Epithelial cell of esophagus (primary cell): ENCODE data around the gene DSCAM.

ENCODE experiments used
- DNase-seq: peaks from one replicate; pipeline ENCODE4 v3.0.0; 2010; ENCODE audit warnings: low read depth
- H3K4me3 ChIP-seq: 2 replicates; pipeline ENCODE4 v1.5.1; 2011; ENCODE audit warnings: mild to moderate bottlenecking, low read length, control low read depth
- CTCF ChIP-seq: IDR thresholded peaks from 2 replicates; pipeline ENCODE4 v1.5.1; 2011; ENCODE audit warnings: low read depth, mild to moderate bottlenecking, low read length, control low read depth, inconsistent platforms; ENCODE audit not compliant: insufficient read depth; ENCODE audit errors: missing control alignments

The DSCAM gene

DNA sequence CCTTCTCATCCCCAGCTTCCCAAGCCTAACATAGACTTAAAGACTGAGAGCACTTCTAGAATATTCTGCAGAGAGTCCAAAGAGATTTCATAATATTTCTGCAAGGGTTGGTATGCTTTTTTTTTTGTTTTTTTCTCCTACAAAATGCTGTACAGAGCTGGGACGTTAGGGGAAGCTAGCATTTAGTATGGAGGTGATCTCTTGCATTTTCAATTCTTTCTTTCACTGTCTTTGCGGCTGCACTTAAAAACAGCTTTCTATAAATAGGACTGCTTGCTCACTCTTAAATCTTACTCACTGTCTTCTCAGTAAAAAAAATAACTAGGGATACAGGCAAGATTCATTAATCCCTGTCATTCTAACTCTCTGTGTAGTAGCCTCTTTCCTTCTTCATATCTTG, 7.4 kb downstream of the DSCAM start:
- no peak for DNase-seq
- no peak for TF ChIP-seq CTCF
- no peak overlapping the region for H3K4me3 ChIP-seq

DNA sequence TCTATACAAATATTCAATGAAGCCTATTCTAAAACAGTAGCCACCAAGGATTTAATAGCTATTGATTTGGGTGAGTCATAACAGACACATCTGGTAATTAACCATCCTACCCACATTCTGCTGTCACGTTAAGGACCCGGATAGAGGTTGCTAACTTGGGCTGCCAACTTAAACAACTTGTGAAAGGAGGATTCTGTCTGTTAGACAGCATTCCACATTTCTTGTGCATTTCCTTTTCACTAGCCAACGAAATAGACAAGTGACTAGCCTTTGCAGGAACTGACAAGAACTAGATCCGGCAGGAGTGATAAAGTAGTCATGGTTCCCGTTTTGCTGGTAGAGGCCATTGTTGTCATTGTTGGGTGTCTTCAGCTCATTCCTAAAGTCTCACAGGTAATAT, 9.5 kb downstream of the DSCAM start:
- peak; percentile 86 for DNase-seq
- TF ChIP-seq CTCF = no peak
- no peak overlapping the region for H3K4me3 ChIP-seq

GRCh38 chr21:40835184-40835694, 11.7 kb downstream of the DSCAM start:
- no peak for DNase-seq
- no peak for TF ChIP-seq CTCF
- no peak overlapping the region for H3K4me3 ChIP-seq

GRCh38 chr21:40833184-40833583, 13.8 kb downstream of the DSCAM start:
- TF ChIP-seq CTCF = no peak

GRCh38 chr21:40832316-40832715, 14.6 kb downstream of the DSCAM start:
- H3K4me3 ChIP-seq = no peak overlapping the region
- no peak for TF ChIP-seq CTCF
- DNase-seq = no peak

More at GRCh38 chr21:40833184-40833583, 13.8 kb downstream of the DSCAM start:
- H3K4me3 ChIP-seq = no peak overlapping the region
- no peak for DNase-seq

- H3K4me3 ChIP-seq = no peak overlapping the region
- DNase-seq = no peak
- no peak for TF ChIP-seq CTCF
These were observed 16.1 kb downstream of the DSCAM start for GRCh38 chr21:40830836-40831235.

DNA sequence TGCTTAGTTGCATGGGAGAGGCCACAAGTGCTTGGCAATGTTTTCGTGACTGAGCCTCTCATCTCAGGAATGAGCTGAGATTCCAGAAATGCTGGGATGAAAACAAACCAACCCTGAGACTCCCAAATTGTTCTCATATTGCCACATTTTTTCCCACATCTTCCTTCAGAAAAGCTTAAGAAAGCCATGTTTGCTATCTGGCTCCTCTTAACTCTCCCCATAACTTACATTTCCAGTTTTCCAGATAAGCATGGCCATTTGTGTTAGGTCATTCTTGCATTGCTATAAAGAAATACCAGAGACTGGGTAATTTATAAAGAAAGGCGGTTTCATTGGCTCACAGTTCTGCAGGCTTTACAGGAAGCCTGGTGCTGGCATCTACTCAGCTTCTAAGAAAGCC, 17.2 kb downstream of the DSCAM start:
- no peak for TF ChIP-seq CTCF
- no peak overlapping the region for H3K4me3 ChIP-seq
- no peak for DNase-seq
